Endothelial cell of umbilical vein (primary cell): ENCODE data around the gene PDE8B. TPM values are rescaled to one million over a fixed set of nuclear protein-coding genes. Genes with fewer than 3 reads are reported as not detected.

Experiments used
- BruUV-seq: library from RNA; stranded (reverse); fragments of 400-500 nt; replicated peaks from 2 replicates; lab custom pipeline; 2021; lab: Mats Ljungman, UMichigan
- CTCF ChIA-PET: fragments of 300-600, 350-600 bp; sonication (Branson Sonifier 250); formaldehyde crosslinking; loops from one replicate; lab custom pipeline; 2021; ENCODE audit warnings: antibody characterized with exemption, inconsistent platforms; lab: Charles Lee
- POLR2A ChIA-PET: fragments of 300-600, 350-600 bp; sonication (Branson Sonifier 250); formaldehyde crosslinking; loops from one replicate; lab custom pipeline; 2021; ENCODE audit warnings: antibody characterized with exemption, inconsistent platforms; lab: Charles Lee
- DNase-seq: peaks from one replicate; pipeline ENCODE4 v3.0.0-alpha.2; 2011; ENCODE audit warnings: low read depth, low spot score
- FAIRE-seq: peaks from 2 replicates; lab custom pipeline; 2011; peaks lifted over from hg19 to GRCh38; lab: Jason Lieb, UNC
- H2AFZ ChIP-seq: 2 replicates; pipeline ENCODE4 v1.6.0; 2012; ENCODE audit warnings: low read depth, low read length, control low read depth, inconsistent platforms
- H3K27ac ChIP-seq: 2 replicates; pipeline ENCODE4 v1.5.1; 2011; ENCODE audit warnings: low read depth, mild to moderate bottlenecking, control low read depth, low read length, moderate library complexity; ENCODE audit not compliant: insufficient read depth
- H3K27me3 ChIP-seq, 2 experiments: 2 replicates each; pipeline versions ENCODE4 v1.6.0 to v1.6.1; 2011; ENCODE audit warnings: low read length in 2 of 2, mixed read lengths in 1 of 2; ENCODE audit not compliant: control insufficient read depth in 2 of 2, insufficient read depth in 2 of 2
- H3K36me3 ChIP-seq, 2 experiments: 2 replicates in 1 of 2; 3 replicates in 1 of 2; pipeline ENCODE4 v1.5.1; 2011; ENCODE audit warnings: low read length in 2 of 2, mild to moderate bottlenecking in 1 of 2, moderate library complexity in 1 of 2; ENCODE audit not compliant: control insufficient read depth in 2 of 2, insufficient read depth in 2 of 2; ENCODE audit errors: extremely low read depth in 1 of 2
- H3K4me1 ChIP-seq: 3 replicates; pipeline ENCODE4 v1.5.1; 2011; ENCODE audit warnings: mild to moderate bottlenecking, low read length; ENCODE audit not compliant: control insufficient read depth, insufficient read depth; ENCODE audit errors: extremely low read depth
- H3K4me2 ChIP-seq: 2 replicates; pipeline ENCODE4 v1.6.1; 2011; ENCODE audit warnings: low read length, control low read depth, mixed read lengths; ENCODE audit not compliant: insufficient read depth
- H3K4me3 ChIP-seq, 3 experiments: fragments of 200-600 bp in 1 of 3; sonication (generic), shearing (Covaris generic) in 1 of 3; replicated peaks in 1 of 3; 2 replicates each; pipeline ENCODE4 v1.5.1; 2011 to 2016; ENCODE audit warnings: control low read depth in 3 of 3, low read length in 3 of 3, mild to moderate bottlenecking in 2 of 3, inconsistent platforms in 1 of 3, low read depth in 1 of 3, moderate library complexity in 1 of 3; ENCODE audit not compliant: insufficient read depth in 1 of 3
- H3K79me2 ChIP-seq: 2 replicates; pipeline ENCODE4 v1.6.0; 2012; ENCODE audit warnings: low read length, inconsistent platforms; ENCODE audit not compliant: control insufficient read depth, insufficient read depth
- H3K9ac ChIP-seq: replicated peaks from 2 replicates; pipeline ENCODE3; 2011; ENCODE audit warnings: low read length, control low read depth; ENCODE audit not compliant: insufficient read depth; ENCODE audit errors: extremely low read depth
- H3K9me1 ChIP-seq: replicated peaks from 3 replicates; pipeline ENCODE4 v1.6.0; 2011; ENCODE audit warnings: mild to moderate bottlenecking, low read length; ENCODE audit not compliant: control insufficient read depth, insufficient read depth; ENCODE audit errors: extremely low read depth
- H3K9me3 ChIP-seq: replicated peaks from 2 replicates; pipeline ENCODE4 v1.5.1; 2012; ENCODE audit warnings: low read length, inconsistent platforms; ENCODE audit not compliant: control insufficient read depth, insufficient read depth
- H4K20me1 ChIP-seq: replicated peaks from 2 replicates; pipeline ENCODE3; 2011; ENCODE audit warnings: mild to moderate bottlenecking, low read length; ENCODE audit not compliant: control insufficient read depth, insufficient read depth; ENCODE audit errors: extremely low read depth
- EZH2 ChIP-seq: IDR thresholded peaks from 2 replicates; pipeline ENCODE4 v1.6.1; 2012; ENCODE audit warnings: borderline replicate concordance, low read depth, mild to moderate bottlenecking, moderate library complexity, low read length, inconsistent platforms; ENCODE audit not compliant: severe bottlenecking
- FOS ChIP-seq: IDR thresholded peaks from 2 replicates; pipeline ENCODE4 v1.6.1; 2011; ENCODE audit warnings: mild to moderate bottlenecking, low read length, moderate library complexity, borderline replicate concordance; ENCODE audit not compliant: insufficient read depth
- GATA2 ChIP-seq: IDR thresholded peaks from 2 replicates; pipeline ENCODE4 v1.7.0; 2011; ENCODE audit warnings: low read depth, mild to moderate bottlenecking, moderate library complexity, mixed read lengths, low read length; ENCODE audit not compliant: insufficient read length, insufficient read depth
- JUN ChIP-seq: IDR thresholded peaks from 2 replicates; pipeline ENCODE4 v1.6.1; 2011; ENCODE audit warnings: borderline replicate concordance, low read depth; ENCODE audit not compliant: insufficient read length, insufficient read depth
- MYC ChIP-seq: IDR thresholded peaks from one replicate; pipeline ENCODE4 v1.6.1; 2011; ENCODE audit warnings: mild to moderate bottlenecking, low read depth, low read length
- POLR2A ChIP-seq: IDR thresholded peaks from 2 replicates; pipeline ENCODE4 v1.6.1; 2012; ENCODE audit warnings: low read depth, mild to moderate bottlenecking, control low read depth, low read length
- POLR2AphosphoS5 ChIP-seq: IDR thresholded peaks from 2 replicates; pipeline ENCODE4 v1.6.1; 2012; ENCODE audit warnings: low read depth, mild to moderate bottlenecking, control low read depth, low read length, moderate library complexity; ENCODE audit not compliant: insufficient read depth
- dilution Hi-C: fragments of 300-500 bp; cut with MboI; formaldehyde crosslinking; loops from one replicate; pipeline ENCODE4 v1.15.0; 2019; ENCODE audit warnings: low sequenced_read_pairs; ENCODE audit not compliant: extremely low pct_ligation_motif_present
- intact Hi-C: fragments of 100-400 bp; cut with micrococcal nuclease; formaldehyde crosslinking; loops from one replicate; pipeline ENCODE4 v1.10.0; 2022
- polyA plus RNA-seq, 4 experiments: library from polyadenylated mRNA; depleted of rRNA in 3 of 4; stranded (reverse) in 3 of 4; unstranded in 1 of 4; fragments of >200 nt; gene quantifications; 2 replicates each; pipeline versions ENCODE4 v1.2.1 to v1.2.3, GENCODE V29; 2011 to 2012; ENCODE audit warnings: missing spikeins in 1 of 4
- total RNA-seq: library from RNA; stranded (reverse); gene quantifications from 2 replicates; pipeline ENCODE4 v1.2.3, GENCODE V29; 2021
- TF ChIP-seq, protein P1 (sequence below), 2 donors: IDR thresholded peaks; 1 replicate in 1 of 2; 2 replicates in 1 of 2; pipeline ENCODE4 v1.5.1; 2011; ENCODE audit warnings: low read length in 2 of 2, mild to moderate bottlenecking in 2 of 2, moderate library complexity in 2 of 2, control low read depth in 1 of 2, inconsistent platforms in 1 of 2, low read depth in 1 of 2; ENCODE audit not compliant: insufficient read depth in 1 of 2; ENCODE audit errors: extremely low read depth in 1 of 2
- TF ChIP-seq, protein P2 (sequence below): IDR thresholded peaks from 2 replicates; pipeline ENCODE4 v1.6.1; 2011; ENCODE audit not compliant: insufficient read depth, insufficient read length

PDE8B gene
- total and polyA plus RNA-seq, 2 donors (not counting 3 experiments of a cell fraction or from before 2014, with no cell fraction given) = not detected

DNA sequence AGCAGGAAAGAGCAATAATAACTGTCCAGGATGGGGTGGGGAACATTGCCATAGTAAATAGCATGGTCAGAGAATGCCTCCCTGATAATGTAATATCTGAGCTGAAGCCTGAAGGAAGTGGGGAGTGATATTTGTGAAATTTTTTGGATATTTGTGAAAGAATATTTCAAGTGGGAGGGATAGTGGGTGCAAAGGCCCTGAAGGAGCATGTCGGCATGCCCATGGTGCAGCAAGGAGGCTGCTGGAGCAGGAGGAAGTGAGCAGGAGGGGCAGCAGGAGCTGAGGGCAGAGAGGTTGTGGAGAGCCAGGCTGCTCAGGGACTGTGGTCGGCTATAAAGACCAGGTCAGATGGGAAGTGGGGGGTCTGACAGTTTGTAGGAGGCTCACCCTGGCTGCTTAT lies 21.1 kb upstream of the PDE8B start:
- dilution Hi-C loops = no loop called here
- CTCF ChIA-PET = no interaction called here

More for the DNA sequence above, 21.1 kb upstream of the PDE8B start:
- no TSS peak for BruUV-seq
- POLR2A ChIA-PET = no interaction called here
- H3K9ac ChIP-seq = no peak overlapping the region
- no peak overlapping the region for H3K4me3 ChIP-seq
- H4K20me1 ChIP-seq = no peaks in the 10 kb centered on the region
- intact Hi-C loops = no loop called here
- H3K9me3 ChIP-seq = no peaks in the 10 kb centered on the region
- H3K79me2 ChIP-seq = no peaks in the 10 kb centered on the region
- peaks cover 0 to 5% of the 10 kb centered on the region in 2 experiments for H3K27me3 ChIP-seq
- no peak for FAIRE-seq
- no peaks in the 10 kb centered on the region for H3K9me1 ChIP-seq
- TF ChIP-seq JUN = no peak
- TF ChIP-seq, protein P1, sequence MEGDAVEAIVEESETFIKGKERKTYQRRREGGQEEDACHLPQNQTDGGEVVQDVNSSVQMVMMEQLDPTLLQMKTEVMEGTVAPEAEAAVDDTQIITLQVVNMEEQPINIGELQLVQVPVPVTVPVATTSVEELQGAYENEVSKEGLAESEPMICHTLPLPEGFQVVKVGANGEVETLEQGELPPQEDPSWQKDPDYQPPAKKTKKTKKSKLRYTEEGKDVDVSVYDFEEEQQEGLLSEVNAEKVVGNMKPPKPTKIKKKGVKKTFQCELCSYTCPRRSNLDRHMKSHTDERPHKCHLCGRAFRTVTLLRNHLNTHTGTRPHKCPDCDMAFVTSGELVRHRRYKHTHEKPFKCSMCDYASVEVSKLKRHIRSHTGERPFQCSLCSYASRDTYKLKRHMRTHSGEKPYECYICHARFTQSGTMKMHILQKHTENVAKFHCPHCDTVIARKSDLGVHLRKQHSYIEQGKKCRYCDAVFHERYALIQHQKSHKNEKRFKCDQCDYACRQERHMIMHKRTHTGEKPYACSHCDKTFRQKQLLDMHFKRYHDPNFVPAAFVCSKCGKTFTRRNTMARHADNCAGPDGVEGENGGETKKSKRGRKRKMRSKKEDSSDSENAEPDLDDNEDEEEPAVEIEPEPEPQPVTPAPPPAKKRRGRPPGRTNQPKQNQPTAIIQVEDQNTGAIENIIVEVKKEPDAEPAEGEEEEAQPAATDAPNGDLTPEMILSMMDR (IDR thresholded peaks at IDR 0.05; ENCODE audit: extremely low read depth in 1 of 2, insufficient read depth in 1 of 2, low read depth in 1 of 2, low read length in 2 of 2) = no peak
- TF ChIP-seq, protein P2, sequence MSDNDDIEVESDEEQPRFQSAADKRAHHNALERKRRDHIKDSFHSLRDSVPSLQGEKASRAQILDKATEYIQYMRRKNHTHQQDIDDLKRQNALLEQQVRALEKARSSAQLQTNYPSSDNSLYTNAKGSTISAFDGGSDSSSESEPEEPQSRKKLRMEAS = no peak
- no peak for TF ChIP-seq FOS
- TF ChIP-seq POLR2A = no peak
- TF ChIP-seq POLR2AphosphoS5 = no peak
- TF ChIP-seq EZH2 = no peak
- no peak for TF ChIP-seq MYC
- TF ChIP-seq GATA2 = no peak
- no peak overlapping the region for H2AFZ ChIP-seq
- no peak for DNase-seq
- H3K36me3 ChIP-seq = no peaks in the 10 kb centered on the region
- no peak overlapping the region for H3K4me2 ChIP-seq
- no peak overlapping the region for H3K27ac ChIP-seq
- no peaks in the 10 kb centered on the region for H3K4me1 ChIP-seq
